ENCODE results near the gene GJB5. TPM values are rescaled to one million over a fixed set of nuclear protein-coding genes. Genes with fewer than 3 reads are reported as not detected.

The GJB5 gene
- total RNA-seq, 1 donor from 2014 or later, result not detected

- Mint-ChIP-seq H3K36me3 (ENCODE audit: low read depth) (no peaks in the 10 kb centered on the region), H3K27me3 (peaks cover 46% of the 10 kb centered on the region), H3K4me3 (no peak overlapping the region), H3K27ac (no peak overlapping the region), H3K9me3 (no peaks in the 10 kb centered on the region), H3K4me1 (no peaks in the 10 kb centered on the region)
- ChIA-PET CTCF (no interaction called here), POLR2A (no interaction called here)
- intact Hi-C loops (cut with micrococcal nuclease), result no loop called here
- DNase-seq, result no peak
- TF ChIP-seq CTCF (IDR thresholded peaks at IDR 0.05), result no peak
- no peak for ATAC-seq (ENCODE audit: low read depth)
Observed at GRCh38 chr1:34779526-34779925, 24.7 kb downstream of the GJB5 start.

- ATAC-seq (ENCODE audit: low read depth), result no peak
- no peaks in the 10 kb centered on the region for H3K36me3 Mint-ChIP-seq (ENCODE audit: low read depth)
- no peak overlapping the region for H3K27ac Mint-ChIP-seq
Observed at GRCh38 chr1:34779962-34780361, 25.1 kb downstream of the GJB5 start.

GRCh38 chr1:34780528-34780927 is 25.7 kb downstream of the GJB5 start:
- POLR2A ChIA-PET, result no interaction called here
- no peak overlapping the region for H3K4me3 Mint-ChIP-seq
- CTCF ChIA-PET, result no interaction called here

More at GRCh38 chr1:34779962-34780361, 25.1 kb downstream of the GJB5 start:
- H3K27me3 Mint-ChIP-seq, result peaks cover 50% of the 10 kb centered on the region
- no peak overlapping the region for H3K4me3 Mint-ChIP-seq
- no peaks in the 10 kb centered on the region for H3K4me1 Mint-ChIP-seq
- DNase-seq, result no peak
- H3K9me3 Mint-ChIP-seq, result no peaks in the 10 kb centered on the region
- no peak for TF ChIP-seq CTCF (IDR thresholded peaks at IDR 0.05)
- intact Hi-C loops (cut with micrococcal nuclease), result no loop called here
- CTCF ChIA-PET, result no interaction called here
- POLR2A ChIA-PET, result no interaction called here

GRCh38 chr1:34781071-34781843 is 26.4 kb downstream of the GJB5 start, which contains the start of gene GJB3:
TSS of gene GJB3 (plus strand) at chr1:34781214. CDS start at chr1:34784763, 3,549 bp downstream.
- TF ChIP-seq CTCF (IDR thresholded peaks at IDR 0.05), result no peak
- DNase-seq (no peak), ATAC-seq (ENCODE audit: low read depth) (no peak)
- H3K9me3 Mint-ChIP-seq, result no peaks in the 10 kb centered on the region
- POLR2A ChIA-PET, result no interaction called here
- no peaks in the 10 kb centered on the region for H3K4me1 Mint-ChIP-seq
- no peaks in the 10 kb centered on the region for H3K36me3 Mint-ChIP-seq (ENCODE audit: low read depth)
- H3K4me3 Mint-ChIP-seq, result no peak within 1 kb of the TSS
- CTCF ChIA-PET, result no interaction called here
- intact Hi-C loops (cut with micrococcal nuclease), result no loop called here
- no peak within 1 kb of the TSS for H3K27ac Mint-ChIP-seq
- H3K27me3 Mint-ChIP-seq, result peaks cover 55% of the 10 kb centered on the region

More at GRCh38 chr1:34780528-34780927, 25.7 kb downstream of the GJB5 start:
- no peak for DNase-seq
- no peaks in the 10 kb centered on the region for H3K36me3 Mint-ChIP-seq (ENCODE audit: low read depth)
- no peak overlapping the region for H3K27ac Mint-ChIP-seq
- H3K4me1 Mint-ChIP-seq, result no peaks in the 10 kb centered on the region
- intact Hi-C loops (cut with micrococcal nuclease), result no loop called here
- TF ChIP-seq CTCF (IDR thresholded peaks at IDR 0.05), result no peak
- ATAC-seq (ENCODE audit: low read depth), result no peak
- no peaks in the 10 kb centered on the region for H3K9me3 Mint-ChIP-seq
- peaks cover 54% of the 10 kb centered on the region for H3K27me3 Mint-ChIP-seq

- DNase-seq (no peak), ATAC-seq (ENCODE audit: low read depth) (no peak)
- Mint-ChIP-seq H3K9me3 (no peaks in the 10 kb centered on the region), H3K4me3 (no peak overlapping the region), H3K27ac (no peak overlapping the region), H3K36me3 (ENCODE audit: low read depth) (no peaks in the 10 kb centered on the region), H3K4me1 (peaks cover 2% of the 10 kb centered on the region), H3K27me3 (peaks cover 61% of the 10 kb centered on the region)
- intact Hi-C loops (cut with micrococcal nuclease), result no loop called here
- ChIA-PET POLR2A (no interaction called here), CTCF (no interaction called here)
- TF ChIP-seq CTCF (IDR thresholded peaks at IDR 0.05), result no peak
Observed at GRCh38 chr1:34781844-34782391, 27.1 kb downstream of the GJB5 start.

Data from activated B cell treated with CpG ODN at 0.5 μM for 24 hours (primary cell).